ENCODE data around the gene CIC.

GRCh38 chr19:42311657-42312056, 42.6 kb downstream of the CIC start:
- no peak for TF ChIP-seq FOXJ3 (CRISPR knock-in tag; IDR thresholded peaks at IDR 0.05; ENCODE audit: borderline replicate concordance)
- TF ChIP-seq AKNA (CRISPR knock-in tag; IDR thresholded peaks at IDR 0.05; ENCODE audit: borderline replicate concordance) = no peak
- no peak for TF ChIP-seq ZNF513 (CRISPR knock-in tag; conservative IDR thresholded peaks at IDR 0.05)
- TF ChIP-seq CTCF (CRISPR knock-in tag; IDR thresholded peaks at IDR 0.05) = peak; percentile 51
- TF ChIP-seq, protein P1, sequence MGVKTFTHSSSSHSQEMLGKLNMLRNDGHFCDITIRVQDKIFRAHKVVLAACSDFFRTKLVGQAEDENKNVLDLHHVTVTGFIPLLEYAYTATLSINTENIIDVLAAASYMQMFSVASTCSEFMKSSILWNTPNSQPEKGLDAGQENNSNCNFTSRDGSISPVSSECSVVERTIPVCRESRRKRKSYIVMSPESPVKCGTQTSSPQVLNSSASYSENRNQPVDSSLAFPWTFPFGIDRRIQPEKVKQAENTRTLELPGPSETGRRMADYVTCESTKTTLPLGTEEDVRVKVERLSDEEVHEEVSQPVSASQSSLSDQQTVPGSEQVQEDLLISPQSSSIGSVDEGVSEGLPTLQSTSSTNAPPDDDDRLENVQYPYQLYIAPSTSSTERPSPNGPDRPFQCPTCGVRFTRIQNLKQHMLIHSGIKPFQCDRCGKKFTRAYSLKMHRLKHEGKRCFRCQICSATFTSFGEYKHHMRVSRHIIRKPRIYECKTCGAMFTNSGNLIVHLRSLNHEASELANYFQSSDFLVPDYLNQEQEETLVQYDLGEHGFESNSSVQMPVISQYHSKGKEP (CRISPR knock-in tag; IDR thresholded peaks at IDR 0.05) = no peak
- TF ChIP-seq ERF (CRISPR knock-in tag; IDR thresholded peaks at IDR 0.05) = no peak
- TF ChIP-seq ZNF10 (CRISPR knock-in tag; IDR thresholded peaks at IDR 0.05; ENCODE audit: borderline replicate concordance, low read depth) = no peak
- TF ChIP-seq HDAC1 (CRISPR knock-in tag; IDR thresholded peaks at IDR 0.05) = no peak
- TF ChIP-seq FOXA1 (IDR thresholded peaks at IDR 0.05) = no peak
- no peak for TF ChIP-seq FOXA1 (CRISPR knock-in tag; IDR thresholded peaks at IDR 0.05)
- TF ChIP-seq ZNF333 (CRISPR knock-in tag; IDR thresholded peaks at IDR 0.05; ENCODE audit: borderline replicate concordance) = no peak
- no peak for TF ChIP-seq MEIS2 (CRISPR knock-in tag; IDR thresholded peaks at IDR 0.05)
- TF ChIP-seq TCF12 (IDR thresholded peaks at IDR 0.05) = no peak
- TF ChIP-seq TCF12 (CRISPR knock-in tag; IDR thresholded peaks at IDR 0.05) = no peak
